ENCODE data around the gene VAV3. TPM values are rescaled to one million over a fixed set of nuclear protein-coding genes. Genes with fewer than 3 reads are reported as not detected.

The VAV3 gene
- total and polyA plus RNA-seq, 2 of the 13 experiments (the other 11 are each of a cell fraction or from before 2014, with no cell fraction given) = 15.9 to 29.8 TPM

DNA sequence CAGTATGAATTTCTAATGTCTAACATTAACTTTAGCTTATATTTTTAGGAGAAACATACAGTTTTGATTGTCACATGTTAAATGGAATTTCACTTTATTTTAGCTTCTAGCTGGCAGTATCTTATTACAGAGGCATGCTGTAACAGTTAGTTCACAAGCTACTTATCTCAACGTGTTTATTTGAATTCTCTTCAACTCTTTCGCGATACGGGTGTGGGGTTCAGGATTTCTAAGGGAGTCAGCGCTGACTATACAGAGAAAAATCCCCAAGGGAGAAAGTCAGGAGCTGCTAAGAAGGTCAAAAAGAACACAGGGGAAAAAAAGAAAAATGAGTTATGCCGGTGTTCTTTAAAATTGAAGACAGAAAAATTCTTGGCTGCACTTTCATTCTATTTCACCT is 296.2 kb downstream of the VAV3 start (continued):
- TF ChIP-seq, protein P1, sequence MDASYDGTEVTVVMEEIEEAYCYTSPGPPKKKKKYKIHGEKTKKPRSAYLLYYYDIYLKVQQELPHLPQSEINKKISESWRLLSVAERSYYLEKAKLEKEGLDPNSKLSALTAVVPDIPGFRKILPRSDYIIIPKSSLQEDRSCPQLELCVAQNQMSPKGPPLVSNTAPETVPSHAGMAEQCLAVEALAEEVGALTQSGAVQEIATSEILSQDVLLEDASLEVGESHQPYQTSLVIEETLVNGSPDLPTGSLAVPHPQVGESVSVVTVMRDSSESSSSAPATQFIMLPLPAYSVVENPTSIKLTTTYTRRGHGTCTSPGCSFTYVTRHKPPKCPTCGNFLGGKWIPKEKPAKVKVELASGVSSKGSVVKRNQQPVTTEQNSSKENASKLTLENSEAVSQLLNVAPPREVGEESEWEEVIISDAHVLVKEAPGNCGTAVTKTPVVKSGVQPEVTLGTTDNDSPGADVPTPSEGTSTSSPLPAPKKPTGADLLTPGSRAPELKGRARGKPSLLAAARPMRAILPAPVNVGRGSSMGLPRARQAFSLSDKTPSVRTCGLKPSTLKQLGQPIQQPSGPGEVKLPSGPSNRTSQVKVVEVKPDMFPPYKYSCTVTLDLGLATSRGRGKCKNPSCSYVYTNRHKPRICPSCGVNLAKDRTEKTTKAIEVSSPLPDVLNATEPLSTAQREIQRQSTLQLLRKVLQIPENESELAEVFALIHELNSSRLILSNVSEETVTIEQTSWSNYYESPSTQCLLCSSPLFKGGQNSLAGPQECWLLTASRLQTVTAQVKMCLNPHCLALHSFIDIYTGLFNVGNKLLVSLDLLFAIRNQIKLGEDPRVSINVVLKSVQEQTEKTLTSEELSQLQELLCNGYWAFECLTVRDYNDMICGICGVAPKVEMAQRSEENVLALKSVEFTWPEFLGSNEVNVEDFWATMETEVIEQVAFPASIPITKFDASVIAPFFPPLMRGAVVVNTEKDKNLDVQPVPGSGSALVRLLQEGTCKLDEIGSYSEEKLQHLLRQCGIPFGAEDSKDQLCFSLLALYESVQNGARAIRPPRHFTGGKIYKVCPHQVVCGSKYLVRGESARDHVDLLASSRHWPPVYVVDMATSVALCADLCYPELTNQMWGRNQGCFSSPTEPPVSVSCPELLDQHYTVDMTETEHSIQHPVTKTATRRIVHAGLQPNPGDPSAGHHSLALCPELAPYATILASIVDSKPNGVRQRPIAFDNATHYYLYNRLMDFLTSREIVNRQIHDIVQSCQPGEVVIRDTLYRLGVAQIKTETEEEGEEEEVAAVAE (CRISPR knock-in tag; IDR thresholded peaks at IDR 0.05; ENCODE audit: borderline replicate concordance) = no peak

DNA sequence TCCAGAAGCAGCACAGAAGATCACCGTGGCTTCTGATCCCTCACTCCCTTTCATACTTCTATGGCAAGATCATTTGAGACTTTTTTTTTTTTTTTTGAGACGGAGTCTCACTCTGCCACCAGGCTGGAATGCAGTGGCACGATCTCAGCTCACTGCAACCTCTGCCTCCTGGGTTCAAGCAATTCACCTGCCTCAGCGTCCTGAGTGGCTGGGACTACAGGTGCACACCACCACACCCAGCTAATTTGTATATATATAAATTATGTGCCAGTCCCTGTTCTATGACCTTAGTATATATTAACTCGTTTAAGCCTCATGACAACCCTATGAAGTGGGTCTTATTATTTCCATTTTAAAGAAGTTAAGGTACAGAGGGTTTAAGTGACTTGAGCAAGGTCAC is 298.5 kb downstream of the VAV3 start:
- H4K20me1 ChIP-seq (ENCODE audit: insufficient read depth, low read length) = no peaks in the 10 kb centered on the region
- H2AFZ ChIP-seq (ENCODE audit: low read length) = no peak overlapping the region
- whole genome bisulfite sequencing (ENCODE audit: low lambda C conversion rate) = 95% methylated on average over 5 of the region's 5 CpGs
- intact Hi-C loops (cut with micrococcal nuclease; ENCODE audit: unreplicated experiment) (no loop called here), in situ Hi-C loops (cut with HindIII; ENCODE audit: extremely low pct_ligation_motif_present, low pct_unique_long_range_greater_than_20kb) (no loop called here)
- no peaks in the 10 kb centered on the region for H3K27me3 ChIP-seq (ENCODE audit: control insufficient read depth in 1 of 2, insufficient read depth in 2 of 2, low read length in 2 of 2)
- FAIRE-seq (no peak), DNase-seq (ENCODE audit: low spot score) (no peak), ATAC-seq (no peak)
- H3K9ac ChIP-seq (ENCODE audit: insufficient read depth, low read depth, low read length) = no peak overlapping the region
- ChIA-PET POLR2A (interaction anchor here (0.9 kb wide), 1 partner anchor 14 kb away, joined by 3 read pairs; no protein-coding TSS in a partner anchor), CTCF (ENCODE audit: low intra/inter-chr PET ratio, low total read pairs) (no interaction called here)
- TF ChIP-seq EP300 (IDR thresholded peaks at IDR 0.05; ENCODE audit: low read depth in 2 of 2, low read length in 2 of 2) = no peak
- no peak for TF ChIP-seq EP300 (CRISPR knock-in tag; IDR thresholded peaks at IDR 0.05; ENCODE audit: borderline replicate concordance)
- TF ChIP-seq SIX4 (CRISPR knock-in tag; IDR thresholded peaks at IDR 0.05) = no peak
- H3K4me2 ChIP-seq (ENCODE audit: low read depth, low read length) = no peak overlapping the region
- H3K36me3 ChIP-seq (replicated peaks in 1 of 2; ENCODE audit: control insufficient read depth in 1 of 2, insufficient read depth in 2 of 2, low read length in 2 of 2) = peaks cover 0 to 3% of the 10 kb centered on the region in 2 experiments; a peak in 1 of 5 replicates
- H3K9me3 ChIP-seq (ENCODE audit: low read length) = no peaks in the 10 kb centered on the region
- no peak overlapping the region for H3K27ac ChIP-seq (ENCODE audit: extremely low read length, insufficient read depth, low read length)
- BruUV-seq (replicated peaks) = no TSS peak
- H3K4me1 ChIP-seq (ENCODE audit: insufficient read depth, low read length) = peaks cover 24% of the 10 kb centered on the region
- no peak overlapping the region for H3K4me3 ChIP-seq (replicated peaks in 1 of 3; ENCODE audit: insufficient read depth in 1 of 3, low read depth in 2 of 3, low read length in 3 of 3)
- H3K79me2 ChIP-seq (ENCODE audit: insufficient read depth, low read length) = no peaks in the 10 kb centered on the region
